Ishikawa (cell line): ENCODE data around the gene GAGE12C.
"Not testable (repeated sequence)": the region's sequence is repeated elsewhere in the genome, so short reads cannot be mapped to it uniquely, and the experiment has no call there.

Experiments
- CEBPB ChIP-seq: IDR thresholded peaks from 2 replicates; pipeline ENCODE4 v1.6.1; 2012
- CREB1 ChIP-seq: IDR thresholded peaks from 2 replicates; pipeline ENCODE4 v1.6.1; 2012; ENCODE audit warnings: low read depth
- EGR1 ChIP-seq: IDR thresholded peaks from 2 replicates; pipeline ENCODE4 v1.6.1; 2012
- EP300 ChIP-seq: IDR thresholded peaks from 2 replicates; pipeline ENCODE4 v1.6.1; 2012; ENCODE audit warnings: borderline replicate concordance
- FOXM1 ChIP-seq: IDR thresholded peaks from 2 replicates; pipeline ENCODE4 v1.6.1; 2012; ENCODE audit warnings: low read depth, borderline replicate concordance
- NFIC ChIP-seq: IDR thresholded peaks from 2 replicates; pipeline ENCODE4 v1.6.1; 2012
- TEAD4 ChIP-seq: IDR thresholded peaks from 2 replicates; pipeline ENCODE4 v1.6.1; 2012
- USF1 ChIP-seq: IDR thresholded peaks from 2 replicates; pipeline ENCODE4 v1.6.1; 2012
- TF ChIP-seq, protein P1 (sequence below): IDR thresholded peaks from 2 replicates; pipeline ENCODE4 v1.6.1; 2012

The GAGE12C gene, protein sequence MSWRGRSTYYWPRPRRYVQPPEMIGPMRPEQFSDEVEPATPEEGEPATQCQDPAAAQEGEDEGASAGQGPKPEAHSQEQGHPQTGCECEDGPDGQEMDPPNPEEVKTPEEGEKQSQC

GRCh38 chrX:49531877-49532276 is at the start of gene GAGE12C:
Gene GAGE12C (plus strand): TSS chrX:49532177. CDS start chrX:49533332, 1,155 bp downstream.
- not testable (repeated sequence) for TF ChIP-seq EGR1, CREB1, FOXM1

DNA sequence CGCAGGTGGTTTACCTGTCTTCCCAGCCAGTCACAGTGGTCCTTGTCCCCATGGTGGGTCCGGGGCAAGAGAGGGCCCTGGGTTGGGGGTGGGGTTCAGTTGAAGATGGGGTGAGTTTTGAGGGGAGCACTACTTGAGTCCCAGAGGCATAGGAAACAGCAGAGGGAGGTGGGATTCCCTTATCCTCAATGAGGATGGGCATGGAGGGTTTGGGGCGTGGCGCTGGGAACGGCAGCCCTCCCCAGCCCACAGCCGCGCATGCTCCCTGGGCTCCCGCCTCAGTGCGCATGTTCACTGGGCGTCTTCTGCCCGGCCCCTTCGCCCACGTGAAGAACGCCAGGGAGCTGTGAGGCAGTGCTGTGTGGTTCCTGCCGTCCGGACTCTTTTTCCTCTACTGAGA is 9.5 kb downstream of the GAGE12C start, which contains the start of gene GAGE12D:
GAGE12D (plus strand) TSS at position 301 of the 400 bp plus-strand sequence. CDS start 1,155 bp downstream, outside the sequence.
- TF ChIP-seq CREB1, CEBPB, NFIC: not testable (repeated sequence)

GRCh38 chrX:49550989-49551388 is 19.0 kb downstream of the GAGE12C start, which contains the start of gene GAGE12E:
Gene GAGE12E (plus strand): TSS chrX:49551289. CDS start chrX:49552444, 1,155 bp downstream.
- TF ChIP-seq USF1, EGR1: not testable (repeated sequence)
- TF ChIP-seq, protein P1, sequence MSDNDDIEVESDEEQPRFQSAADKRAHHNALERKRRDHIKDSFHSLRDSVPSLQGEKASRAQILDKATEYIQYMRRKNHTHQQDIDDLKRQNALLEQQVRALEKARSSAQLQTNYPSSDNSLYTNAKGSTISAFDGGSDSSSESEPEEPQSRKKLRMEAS = not testable (repeated sequence)

GRCh38 chrX:49560542-49560941 is 28.6 kb downstream of the GAGE12C start, which contains the start of gene GAGE12F:
Gene GAGE12F (plus strand): TSS chrX:49560842. CDS start chrX:49561997, 1,155 bp downstream.
- TF ChIP-seq EP300, FOXM1: not testable (repeated sequence)
- TF ChIP-seq, protein P1 = not testable (repeated sequence)

GRCh38 chrX:49570100-49570499 is 38.1 kb downstream of the GAGE12C start, which contains the start of gene GAGE12G:
Gene GAGE12G (plus strand): TSS chrX:49570400. CDS start chrX:49571555, 1,155 bp downstream.
- TF ChIP-seq, protein P1 = not testable (repeated sequence)
- not testable (repeated sequence) for TF ChIP-seq TEAD4, NFIC

GRCh38 chrX:49579649-49580048 is 47.7 kb downstream of the GAGE12C start, which contains the start of gene GAGE12H:
Gene GAGE12H (plus strand): TSS chrX:49579949. CDS start chrX:49581104, 1,155 bp downstream.
- not testable (repeated sequence) for TF ChIP-seq NFIC, EP300
- TF ChIP-seq, protein P1 = not testable (repeated sequence)
